Memory B cell (primary cell): ENCODE results near the gene PRRX1.

ENCODE experiments used
- ATAC-seq: fragments of 150-1000 bp; cut with Tn5 transposase; 2 replicates; pipeline ENCODE4 v1.10.0; 2021; ENCODE audit warnings: low read depth, mild to moderate bottlenecking, moderate library complexity
- DNase-seq, 2 donors: peaks; one replicate each; pipeline ENCODE4 v3.0.0; 2022; ENCODE audit warnings: low spot score in 2 of 2
- H3K27ac Mint-ChIP-seq: one replicate; pipeline ENCODE4 v1.8.0; 2022; ENCODE audit warnings: mild to moderate bottlenecking, moderate library complexity, mixed read lengths
- H3K27me3 Mint-ChIP-seq: one replicate; pipeline ENCODE4 v1.8.0; 2022; ENCODE audit warnings: mixed read lengths
- H3K36me3 Mint-ChIP-seq: one replicate; pipeline ENCODE4 v1.8.0; 2022; ENCODE audit warnings: mild to moderate bottlenecking, mixed read lengths
- H3K4me1 Mint-ChIP-seq: one replicate; pipeline ENCODE4 v1.8.0; 2022; ENCODE audit warnings: mixed read lengths
- H3K4me3 Mint-ChIP-seq: one replicate; pipeline ENCODE4 v1.8.0; 2022; ENCODE audit warnings: mild to moderate bottlenecking, moderate library complexity, mixed read lengths
- H3K9me3 Mint-ChIP-seq: one replicate; pipeline ENCODE4 v1.8.0; 2022; ENCODE audit warnings: mixed read lengths

The PRRX1 gene

GRCh38 chr1:170664093-170664827, at the start of gene PRRX1:
Gene PRRX1, plus strand, starts transcription at chr1:170664131. Its CDS starts 88 bp downstream, at chr1:170664219.
- no peaks in the 10 kb centered on the region for H3K9me3 Mint-ChIP-seq
- H3K27ac Mint-ChIP-seq = no peak within 1 kb of the TSS
- DNase-seq = no peak
- H3K27me3 Mint-ChIP-seq = peaks cover 30% of the 10 kb centered on the region
- no peaks in the 10 kb centered on the region for H3K36me3 Mint-ChIP-seq
- ATAC-seq = no peak
- peaks cover 13% of the 10 kb centered on the region for H3K4me1 Mint-ChIP-seq
- H3K4me3 Mint-ChIP-seq = no peak within 1 kb of the TSS

- Mint-ChIP-seq H3K4me1 (no peaks in the 10 kb centered on the region), H3K27me3 (peaks cover 6% of the 10 kb centered on the region), H3K36me3 (peaks cover 2% of the 10 kb centered on the region), H3K9me3 (peaks cover 6% of the 10 kb centered on the region), H3K4me3 (no peak overlapping the region), H3K27ac (no peak overlapping the region)
- ATAC-seq = no peak
- DNase-seq = no peak
These were observed 46.2 kb upstream of the PRRX1 start for GRCh38 chr1:170617591-170618330.

- no peaks in the 10 kb centered on the region for H3K36me3 Mint-ChIP-seq
- H3K27ac Mint-ChIP-seq = no peak overlapping the region
- ATAC-seq (no peak), DNase-seq (no peak)
- H3K9me3 Mint-ChIP-seq = peaks cover 1% of the 10 kb centered on the region
- no peaks in the 10 kb centered on the region for H3K4me1 Mint-ChIP-seq
- H3K27me3 Mint-ChIP-seq = peaks cover 2% of the 10 kb centered on the region
- H3K4me3 Mint-ChIP-seq = no peak overlapping the region
These were observed 45.5 kb upstream of the PRRX1 start for GRCh38 chr1:170618421-170618820.

- ATAC-seq = no peak
These were observed 44.5 kb upstream of the PRRX1 start for GRCh38 chr1:170619241-170620028.

GRCh38 chr1:170620164-170620563, 43.8 kb upstream of the PRRX1 start:
- H3K4me3 Mint-ChIP-seq = no peak overlapping the region
- no peak for DNase-seq
- H3K27ac Mint-ChIP-seq = no peak overlapping the region
- H3K9me3 Mint-ChIP-seq = no peaks in the 10 kb centered on the region
- no peaks in the 10 kb centered on the region for H3K36me3 Mint-ChIP-seq
- no peak for ATAC-seq
- peaks cover 2% of the 10 kb centered on the region for H3K27me3 Mint-ChIP-seq
- no peaks in the 10 kb centered on the region for H3K4me1 Mint-ChIP-seq

More at GRCh38 chr1:170619241-170620028, 44.5 kb upstream of the PRRX1 start:
- H3K4me1 Mint-ChIP-seq = no peaks in the 10 kb centered on the region
- peaks cover 2% of the 10 kb centered on the region for H3K27me3 Mint-ChIP-seq
- no peaks in the 10 kb centered on the region for H3K36me3 Mint-ChIP-seq
- DNase-seq = no peak
- no peak overlapping the region for H3K27ac Mint-ChIP-seq
- H3K9me3 Mint-ChIP-seq = no peaks in the 10 kb centered on the region
- no peak overlapping the region for H3K4me3 Mint-ChIP-seq

- no peak overlapping the region for H3K4me3 Mint-ChIP-seq
- no peak for DNase-seq
- no peak for ATAC-seq
- H3K36me3 Mint-ChIP-seq = no peaks in the 10 kb centered on the region
- no peaks in the 10 kb centered on the region for H3K4me1 Mint-ChIP-seq
- no peaks in the 10 kb centered on the region for H3K9me3 Mint-ChIP-seq
- H3K27me3 Mint-ChIP-seq = no peaks in the 10 kb centered on the region
- no peak overlapping the region for H3K27ac Mint-ChIP-seq
These were observed 40.8 kb upstream of the PRRX1 start for GRCh38 chr1:170623171-170623570.

- ATAC-seq (no peak), DNase-seq (no peak)
- H3K27me3 Mint-ChIP-seq = peaks cover 1% of the 10 kb centered on the region
- H3K36me3 Mint-ChIP-seq = no peaks in the 10 kb centered on the region
- peaks cover 2% of the 10 kb centered on the region for H3K9me3 Mint-ChIP-seq
- no peak overlapping the region for H3K4me3 Mint-ChIP-seq
- no peak overlapping the region for H3K27ac Mint-ChIP-seq
- H3K4me1 Mint-ChIP-seq = no peaks in the 10 kb centered on the region
These were observed 39.8 kb upstream of the PRRX1 start for GRCh38 chr1:170624146-170624545.

- H3K27me3 Mint-ChIP-seq = peaks cover 1% of the 10 kb centered on the region
- H3K4me3 Mint-ChIP-seq = no peak overlapping the region
- DNase-seq = no peak
- H3K27ac Mint-ChIP-seq = no peak overlapping the region
- H3K4me1 Mint-ChIP-seq = no peaks in the 10 kb centered on the region
- no peaks in the 10 kb centered on the region for H3K36me3 Mint-ChIP-seq
- ATAC-seq = no peak
- peaks cover 2% of the 10 kb centered on the region for H3K9me3 Mint-ChIP-seq
These were observed 33.0 kb upstream of the PRRX1 start for GRCh38 chr1:170630977-170631376.

- H3K27me3 Mint-ChIP-seq = peaks cover 1% of the 10 kb centered on the region
- DNase-seq (no peak), ATAC-seq (no peak)
- H3K36me3 Mint-ChIP-seq = no peaks in the 10 kb centered on the region
- peaks cover 2% of the 10 kb centered on the region for H3K9me3 Mint-ChIP-seq
- no peak overlapping the region for H3K4me3 Mint-ChIP-seq
- H3K27ac Mint-ChIP-seq = no peak overlapping the region
- H3K4me1 Mint-ChIP-seq = no peaks in the 10 kb centered on the region
These were observed 29.6 kb upstream of the PRRX1 start for GRCh38 chr1:170634293-170634692.

GRCh38 chr1:170634824-170635410, 29.0 kb upstream of the PRRX1 start:
- Mint-ChIP-seq H3K4me1 (no peaks in the 10 kb centered on the region), H3K27ac (no peak overlapping the region), H3K4me3 (no peak overlapping the region), H3K36me3 (no peaks in the 10 kb centered on the region), H3K27me3 (peaks cover 1% of the 10 kb centered on the region), H3K9me3 (peaks cover 2% of the 10 kb centered on the region)
- DNase-seq (no peak), ATAC-seq (no peak)

- peaks cover 1% of the 10 kb centered on the region for H3K27me3 Mint-ChIP-seq
- H3K27ac Mint-ChIP-seq = no peak overlapping the region
- H3K4me3 Mint-ChIP-seq = no peak overlapping the region
- DNase-seq (no peak), ATAC-seq (no peak)
- peaks cover 2% of the 10 kb centered on the region for H3K9me3 Mint-ChIP-seq
- no peaks in the 10 kb centered on the region for H3K36me3 Mint-ChIP-seq
- H3K4me1 Mint-ChIP-seq = no peaks in the 10 kb centered on the region
These were observed 23.4 kb upstream of the PRRX1 start for GRCh38 chr1:170640581-170640980.

GRCh38 chr1:170657275-170657853, 6.6 kb upstream of the PRRX1 start:
- Mint-ChIP-seq H3K4me3 (no peak overlapping the region), H3K27ac (no peak overlapping the region), H3K36me3 (no peaks in the 10 kb centered on the region), H3K9me3 (no peaks in the 10 kb centered on the region), H3K4me1 (peaks cover 4% of the 10 kb centered on the region), H3K27me3 (peaks cover 15% of the 10 kb centered on the region)
- ATAC-seq (no peak), DNase-seq (no peak)

GRCh38 chr1:170659399-170660035, 4.4 kb upstream of the PRRX1 start:
- no peak overlapping the region for H3K4me3 Mint-ChIP-seq
- no peaks in the 10 kb centered on the region for H3K9me3 Mint-ChIP-seq
- peaks cover 4% of the 10 kb centered on the region for H3K4me1 Mint-ChIP-seq
- peaks cover 14% of the 10 kb centered on the region for H3K27me3 Mint-ChIP-seq
- no peaks in the 10 kb centered on the region for H3K36me3 Mint-ChIP-seq
- no peak overlapping the region for H3K27ac Mint-ChIP-seq
- DNase-seq = no peak
- ATAC-seq = no peak
